Peyer's patch (tissue), 4 donors: ENCODE measurements around the gene NHSL1.

Experiments used
- POLR2A ChIP-seq, 2 donors: fragments of 450-650 bp; IDR thresholded peaks; one replicate each; pipeline ENCODE4 v1.5.1; 2017; ENCODE audit warnings: antibody characterized with exemption in 2 of 2, mild to moderate bottlenecking in 2 of 2, moderate library complexity in 2 of 2
- TF ChIP-seq, protein P1 (sequence below), 6 experiments: fragments of 450-650 bp in 4 of 6; fragments of 200-600 bp in 2 of 6; sonication (generic) in 1 of 6; IDR thresholded peaks; one replicate each; pipeline ENCODE4 v1.5.1; 2017 to 2019; ENCODE audit warnings: antibody characterized with exemption in 6 of 6, mild to moderate bottlenecking in 3 of 6, moderate library complexity in 1 of 6

DNA sequence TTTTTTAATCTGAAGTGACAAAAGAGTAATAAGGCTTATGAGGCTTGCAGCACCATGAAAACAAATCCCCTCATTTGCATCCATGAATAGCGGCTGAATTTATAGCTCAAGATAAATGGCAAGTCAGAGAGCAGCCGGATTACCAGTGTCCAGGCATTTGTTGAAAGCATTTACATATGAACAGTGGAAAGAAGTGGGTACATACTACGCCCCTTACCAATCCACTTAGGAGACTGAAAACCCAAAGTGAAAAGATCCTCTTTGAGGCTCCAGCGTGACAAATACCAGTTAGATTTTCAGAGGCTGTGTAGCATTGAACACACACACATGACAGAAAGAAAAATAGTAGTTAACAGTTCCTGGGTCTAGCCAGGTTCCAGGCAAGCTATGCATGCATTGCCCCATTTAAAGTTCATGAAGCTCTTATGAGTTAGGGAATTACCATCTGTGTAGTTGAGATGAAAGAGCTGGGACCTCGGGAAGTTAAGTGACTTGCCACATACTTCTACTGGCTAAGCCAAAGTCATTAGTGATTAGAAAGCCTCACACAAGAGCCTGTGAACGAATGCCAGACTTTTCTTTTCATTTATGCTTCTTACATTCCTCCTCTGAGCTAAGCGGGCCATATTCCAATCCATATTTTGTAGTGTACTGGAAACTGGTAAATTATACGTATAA, 28.3 kb upstream of the NHSL1 start:
- TF ChIP-seq, protein P1, sequence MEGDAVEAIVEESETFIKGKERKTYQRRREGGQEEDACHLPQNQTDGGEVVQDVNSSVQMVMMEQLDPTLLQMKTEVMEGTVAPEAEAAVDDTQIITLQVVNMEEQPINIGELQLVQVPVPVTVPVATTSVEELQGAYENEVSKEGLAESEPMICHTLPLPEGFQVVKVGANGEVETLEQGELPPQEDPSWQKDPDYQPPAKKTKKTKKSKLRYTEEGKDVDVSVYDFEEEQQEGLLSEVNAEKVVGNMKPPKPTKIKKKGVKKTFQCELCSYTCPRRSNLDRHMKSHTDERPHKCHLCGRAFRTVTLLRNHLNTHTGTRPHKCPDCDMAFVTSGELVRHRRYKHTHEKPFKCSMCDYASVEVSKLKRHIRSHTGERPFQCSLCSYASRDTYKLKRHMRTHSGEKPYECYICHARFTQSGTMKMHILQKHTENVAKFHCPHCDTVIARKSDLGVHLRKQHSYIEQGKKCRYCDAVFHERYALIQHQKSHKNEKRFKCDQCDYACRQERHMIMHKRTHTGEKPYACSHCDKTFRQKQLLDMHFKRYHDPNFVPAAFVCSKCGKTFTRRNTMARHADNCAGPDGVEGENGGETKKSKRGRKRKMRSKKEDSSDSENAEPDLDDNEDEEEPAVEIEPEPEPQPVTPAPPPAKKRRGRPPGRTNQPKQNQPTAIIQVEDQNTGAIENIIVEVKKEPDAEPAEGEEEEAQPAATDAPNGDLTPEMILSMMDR (IDR thresholded peaks at IDR 0.05), result no peak
- TF ChIP-seq POLR2A (IDR thresholded peaks at IDR 0.05), result no peak
